Fibroblast of pulmonary artery (primary cell): ENCODE measurements around the gene EGFR.

ENCODE experiments used
- DNase-seq: peaks from one replicate; pipeline ENCODE4 v3.0.0-alpha.2; 2010; ENCODE audit warnings: low read depth
- H3K4me3 ChIP-seq: replicated peaks from 2 replicates; pipeline ENCODE4 v1.5.1; 2011; ENCODE audit warnings: low read depth, mild to moderate bottlenecking, control low read depth, low read length, moderate library complexity
- CTCF ChIP-seq: IDR thresholded peaks from 2 replicates; pipeline ENCODE4 v1.5.1; 2011; ENCODE audit warnings: mild to moderate bottlenecking, control low read depth, low read length, inconsistent platforms; ENCODE audit errors: missing control alignments

EGFR gene

GRCh38 chr7:55241958-55242357 lies 223.1 kb downstream of the EGFR start:
- no peak for DNase-seq
- no peak for TF ChIP-seq CTCF
- H3K4me3 ChIP-seq: no peak overlapping the region

GRCh38 chr7:55242613-55243012 lies 223.8 kb downstream of the EGFR start:
- no peak for TF ChIP-seq CTCF
- DNase-seq: no peak
- H3K4me3 ChIP-seq: no peak overlapping the region

- no peak for TF ChIP-seq CTCF
- no peak overlapping the region for H3K4me3 ChIP-seq
- DNase-seq: no peak
These were observed 225.4 kb downstream of the EGFR start for GRCh38 chr7:55244006-55244745.

GRCh38 chr7:55245271-55245723 lies 226.5 kb downstream of the EGFR start:
- H3K4me3 ChIP-seq: no peak overlapping the region
- peak; percentile 48 for DNase-seq
- TF ChIP-seq CTCF: no peak

- no peak overlapping the region for H3K4me3 ChIP-seq
- peak; percentile 27 for DNase-seq
- no peak for TF ChIP-seq CTCF
These were observed 227.4 kb downstream of the EGFR start for GRCh38 chr7:55246171-55246570.

GRCh38 chr7:55247428-55247827 lies 228.6 kb downstream of the EGFR start:
- H3K4me3 ChIP-seq: no peak overlapping the region
- DNase-seq: no peak
- TF ChIP-seq CTCF: no peak

GRCh38 chr7:55248526-55248925 lies 229.7 kb downstream of the EGFR start:
- H3K4me3 ChIP-seq: no peak overlapping the region
- no peak for TF ChIP-seq CTCF
- DNase-seq: no peak
